GM18526 (cell line): Measurements from ENCODE around the gene ZFYVE28.

Source experiments
- POLR2A ChIP-seq: IDR thresholded peaks from 3 replicates; pipeline ENCODE4 v1.6.1; 2011; ENCODE audit not compliant: insufficient read length; ENCODE audit errors: extremely low read depth

ZFYVE28 gene

DNA sequence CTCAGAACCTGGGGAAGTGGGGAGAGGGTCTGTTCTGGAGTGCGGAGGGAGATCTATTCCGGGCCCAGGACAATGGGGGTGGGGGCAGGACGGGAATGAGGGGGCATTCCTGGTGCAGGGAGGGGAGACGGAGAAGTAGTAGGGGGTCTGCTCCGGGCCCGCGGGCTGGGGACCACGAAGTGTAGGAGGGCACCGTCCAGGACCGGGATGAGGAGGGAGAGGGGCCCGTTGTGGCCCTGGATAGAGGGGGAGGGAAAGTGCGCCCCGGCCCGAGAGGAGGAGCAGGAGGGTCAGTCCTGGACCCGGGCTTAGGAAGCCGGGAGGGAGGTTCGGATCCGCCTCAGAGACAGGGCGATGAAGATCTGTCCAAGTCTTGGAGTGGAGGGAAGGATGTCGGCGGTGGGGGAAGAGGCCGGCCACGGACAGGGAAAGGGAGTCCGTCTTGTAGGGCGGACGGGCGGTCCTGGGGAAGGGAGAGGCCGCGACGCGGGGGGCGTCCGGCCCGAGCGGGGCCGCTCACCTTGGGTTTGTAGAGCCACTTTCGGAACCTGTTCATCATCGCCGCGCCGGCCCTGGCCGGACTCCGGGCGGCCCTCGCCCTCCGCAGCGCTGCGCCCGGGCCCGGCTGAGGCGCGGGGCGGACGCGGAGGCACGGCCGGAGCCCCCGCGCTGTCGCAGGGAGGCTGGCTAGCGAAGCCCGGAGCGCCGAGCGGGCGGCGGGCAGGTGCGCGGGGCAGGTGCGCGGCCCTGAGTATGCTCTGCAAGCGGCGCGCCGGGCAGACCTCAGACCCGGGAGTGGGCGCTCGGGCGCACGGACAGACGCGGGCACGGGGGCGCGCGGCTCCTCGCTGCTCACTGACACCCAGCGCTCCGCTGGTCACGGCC is at the start of gene ZFYVE28:
Gene ZFYVE28 (minus strand): TSS at position 881 of the 885 bp plus-strand sequence. CDS start 322 bp downstream, at position 559.
- no peak for TF ChIP-seq POLR2A

DNA sequence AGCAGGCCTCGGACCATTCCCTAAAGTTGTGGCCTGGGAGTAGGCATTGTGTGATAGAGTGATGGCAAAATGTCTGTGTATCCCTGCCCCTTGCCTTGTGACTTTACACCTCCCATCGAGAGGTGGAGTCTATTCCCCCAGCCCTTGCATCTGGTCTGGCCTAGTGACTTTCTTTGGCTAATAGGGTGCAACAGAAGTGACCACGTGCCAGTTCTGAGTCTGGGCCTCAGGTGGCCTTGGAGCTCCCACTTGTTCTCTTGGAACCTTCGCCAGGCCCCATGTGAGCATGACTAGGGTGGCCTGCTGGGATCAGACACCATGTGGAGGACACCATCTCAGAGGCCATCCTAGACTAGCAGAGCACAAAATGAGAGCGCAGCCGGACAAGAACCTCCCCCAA is 46.6 kb upstream of the ZFYVE28 start:
- TF ChIP-seq POLR2A: no peak

DNA sequence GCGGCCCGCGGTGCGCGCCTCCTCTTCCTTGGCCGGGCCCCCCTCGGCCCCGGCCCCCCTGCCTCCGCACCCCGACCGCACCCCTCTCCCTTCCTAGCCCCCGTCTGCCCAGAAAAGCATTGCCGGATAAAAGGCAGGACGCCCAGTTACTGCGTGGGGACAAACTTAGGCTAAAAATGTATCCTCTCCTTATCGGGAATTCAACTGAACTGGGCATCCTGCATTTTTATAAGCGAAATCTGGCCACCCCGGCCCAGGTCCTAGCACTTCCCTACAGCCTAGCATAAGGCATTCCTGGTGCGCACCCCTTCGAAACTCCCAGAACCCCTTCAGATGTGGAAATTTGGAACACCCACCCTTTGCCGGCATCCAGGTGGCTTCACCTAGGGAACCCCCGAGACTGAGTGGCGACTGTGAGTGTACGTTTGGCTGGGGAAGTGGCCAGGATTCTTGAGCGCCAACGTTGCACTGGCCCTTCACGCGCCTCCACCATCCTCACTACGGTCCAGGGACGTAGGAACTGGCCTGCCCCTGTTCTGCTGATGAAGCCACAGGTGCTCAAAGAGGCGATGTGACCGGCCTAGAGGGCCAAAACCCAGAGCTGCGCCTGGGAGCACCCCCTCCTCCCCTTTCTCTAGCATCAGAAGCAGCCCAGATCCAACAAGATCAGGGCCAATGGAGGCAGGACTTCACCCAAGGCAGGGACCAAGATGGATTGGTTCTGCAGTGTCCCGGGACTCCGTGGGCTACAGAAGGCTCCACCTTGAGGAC is 44.7 kb upstream of the ZFYVE28 start:
- no peak for TF ChIP-seq POLR2A

DNA sequence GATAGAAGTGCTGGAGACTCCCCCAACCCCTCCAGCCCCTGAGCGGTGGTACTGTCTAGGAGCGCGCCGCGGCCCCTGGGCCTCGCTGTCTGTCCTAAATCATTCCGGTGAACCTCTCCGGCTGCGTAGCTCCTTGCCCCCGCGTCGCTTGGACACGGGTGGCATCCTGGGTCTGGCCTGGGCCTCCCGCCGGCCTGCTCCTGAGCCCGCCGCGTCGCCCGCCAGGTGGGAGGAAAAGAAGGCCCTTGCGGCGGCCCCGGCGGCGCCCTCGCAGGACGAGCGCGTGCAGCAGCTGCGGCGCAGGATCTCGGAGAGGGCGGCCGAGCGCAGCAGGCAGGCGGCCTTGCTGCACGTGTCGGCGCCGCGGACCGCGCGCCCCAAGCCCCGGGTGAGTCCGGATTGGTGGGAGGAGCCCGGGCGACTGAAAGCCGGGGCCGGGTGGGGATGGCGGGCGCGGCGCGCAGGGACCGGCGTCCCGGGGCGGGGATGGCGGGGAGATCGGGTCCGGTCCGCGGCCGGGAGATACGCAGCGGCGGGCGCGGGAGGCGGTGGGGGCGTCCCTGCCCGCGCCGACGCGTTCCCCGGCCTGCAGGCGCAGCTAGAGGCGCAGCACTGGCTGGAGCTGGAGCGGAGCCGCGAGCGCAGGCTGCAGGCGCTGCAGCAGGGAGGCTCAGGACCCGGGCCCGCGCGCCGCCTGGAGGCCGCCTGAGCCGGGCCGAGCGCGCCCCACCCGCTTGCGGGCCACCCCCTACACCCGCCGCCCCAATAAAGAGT is 44.0 kb upstream of the ZFYVE28 start:
- peak; percentile 17 for TF ChIP-seq POLR2A

DNA sequence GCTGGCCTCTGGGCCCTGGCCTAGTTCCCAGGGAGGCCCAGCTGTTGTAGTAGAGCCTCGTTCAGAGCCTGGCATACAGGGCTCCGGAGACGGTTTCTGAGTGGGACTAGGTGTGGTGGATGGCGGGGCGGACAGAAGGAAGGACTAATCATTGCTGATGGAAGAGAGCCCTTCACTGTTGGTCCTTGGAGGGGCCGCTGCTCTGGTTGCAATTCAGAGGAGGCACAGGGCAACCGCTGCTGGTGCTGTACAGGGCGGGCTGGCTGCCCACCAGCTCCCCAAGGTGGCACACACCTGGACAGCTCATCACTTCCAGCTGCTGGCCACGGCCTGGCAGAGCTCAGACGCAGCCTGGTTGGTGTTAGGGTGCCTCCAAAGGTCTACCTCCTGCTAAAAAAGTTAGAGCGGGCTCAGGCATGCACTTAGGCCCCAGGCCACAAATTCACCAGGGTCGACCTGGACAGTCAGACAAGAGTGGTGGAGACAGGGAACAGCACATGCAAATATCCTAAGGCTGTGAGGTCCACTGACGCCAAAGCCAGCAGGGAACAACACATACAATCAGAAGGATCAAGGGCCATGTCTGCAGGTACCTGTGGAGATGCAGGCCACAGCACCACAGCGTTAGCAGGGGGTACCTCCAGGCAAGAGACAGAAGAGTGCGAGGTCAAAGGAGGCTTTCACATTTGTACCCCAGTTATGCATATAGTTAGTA is 43.0 kb upstream of the ZFYVE28 start:
- no peak for TF ChIP-seq POLR2A

DNA sequence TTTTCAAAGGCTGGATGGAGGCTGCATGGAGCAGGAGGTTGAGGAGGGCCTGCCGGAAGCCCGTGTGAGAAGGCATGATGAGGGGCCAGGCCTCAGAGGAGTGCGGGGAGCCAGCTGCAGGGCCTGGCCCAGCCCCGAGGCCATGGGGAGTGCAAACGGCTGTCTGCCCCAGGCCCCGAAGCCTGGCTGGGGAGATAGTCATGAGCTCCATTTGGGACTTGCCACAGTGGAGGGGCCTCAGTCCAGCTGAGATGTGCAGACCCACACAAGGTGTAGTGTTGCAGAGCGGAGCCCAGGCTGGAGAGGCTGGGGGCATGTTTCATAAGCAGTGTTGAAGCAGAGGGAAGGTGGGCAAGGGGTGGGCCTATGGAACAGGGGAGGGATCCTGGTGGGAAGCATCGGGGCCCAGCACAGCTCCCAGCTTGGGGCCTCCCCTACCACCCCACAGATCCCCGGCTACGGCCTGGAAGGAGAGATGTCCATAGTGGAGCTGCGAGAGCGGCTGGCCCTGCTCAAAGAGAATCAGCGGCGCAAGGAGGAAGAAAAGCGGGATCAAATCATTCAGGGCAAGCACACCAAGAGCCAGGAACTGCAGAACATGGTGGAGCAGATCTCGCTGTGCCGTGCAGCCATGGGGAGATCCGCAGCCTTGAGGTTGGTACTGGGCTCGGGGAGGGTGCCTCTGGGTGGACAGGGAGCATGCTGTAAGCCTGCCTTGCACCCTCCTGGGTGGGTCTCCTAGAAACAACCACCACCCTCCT is 41.3 kb upstream of the ZFYVE28 start:
- TF ChIP-seq POLR2A: no peak

DNA sequence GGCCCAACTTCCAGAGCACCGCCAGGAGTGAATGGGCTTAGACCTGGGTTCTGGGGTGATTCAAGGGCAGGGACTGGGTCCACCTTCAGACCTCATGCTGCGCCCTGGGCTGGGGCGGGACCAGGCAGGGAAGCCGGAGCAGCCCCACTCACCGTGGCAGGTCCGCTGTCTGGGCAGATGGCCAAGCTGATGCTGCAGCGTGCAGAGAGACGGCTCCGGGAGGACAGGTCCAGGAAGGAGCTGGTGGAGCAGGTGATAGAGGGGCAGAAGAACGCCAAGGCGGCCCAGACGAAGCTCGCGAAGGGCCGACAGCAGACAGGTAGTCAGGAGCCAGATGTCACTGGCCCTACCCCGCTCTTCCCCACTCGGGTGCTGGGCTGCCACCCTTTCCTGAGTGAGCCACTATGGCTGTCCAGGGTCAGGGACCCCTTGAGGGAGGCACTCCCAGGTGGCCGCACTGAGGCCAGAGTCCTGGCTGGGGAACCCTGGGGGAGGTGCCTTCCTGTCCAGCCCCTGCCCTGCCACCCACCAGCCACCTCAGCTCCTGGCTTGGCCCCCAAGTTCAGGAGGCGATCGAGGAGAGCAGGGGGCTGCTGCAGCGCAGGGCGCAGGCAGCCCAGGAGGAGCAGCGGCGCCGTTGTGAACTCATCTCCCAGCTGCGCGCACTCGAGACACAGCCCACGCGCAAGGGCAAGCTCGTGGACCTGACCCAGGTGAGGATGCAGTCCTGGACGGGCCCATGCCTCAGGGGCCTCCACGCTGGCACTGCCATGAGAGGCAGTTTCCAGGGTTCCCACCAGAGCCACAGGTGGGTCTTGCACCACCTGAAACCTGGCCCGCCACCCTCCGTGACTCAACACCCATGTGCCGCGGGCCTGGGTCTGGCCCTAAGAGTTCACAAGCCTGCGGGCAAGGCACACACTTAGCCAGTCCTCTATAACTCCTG is 40.4 kb upstream of the ZFYVE28 start:
- no peak for TF ChIP-seq POLR2A

DNA sequence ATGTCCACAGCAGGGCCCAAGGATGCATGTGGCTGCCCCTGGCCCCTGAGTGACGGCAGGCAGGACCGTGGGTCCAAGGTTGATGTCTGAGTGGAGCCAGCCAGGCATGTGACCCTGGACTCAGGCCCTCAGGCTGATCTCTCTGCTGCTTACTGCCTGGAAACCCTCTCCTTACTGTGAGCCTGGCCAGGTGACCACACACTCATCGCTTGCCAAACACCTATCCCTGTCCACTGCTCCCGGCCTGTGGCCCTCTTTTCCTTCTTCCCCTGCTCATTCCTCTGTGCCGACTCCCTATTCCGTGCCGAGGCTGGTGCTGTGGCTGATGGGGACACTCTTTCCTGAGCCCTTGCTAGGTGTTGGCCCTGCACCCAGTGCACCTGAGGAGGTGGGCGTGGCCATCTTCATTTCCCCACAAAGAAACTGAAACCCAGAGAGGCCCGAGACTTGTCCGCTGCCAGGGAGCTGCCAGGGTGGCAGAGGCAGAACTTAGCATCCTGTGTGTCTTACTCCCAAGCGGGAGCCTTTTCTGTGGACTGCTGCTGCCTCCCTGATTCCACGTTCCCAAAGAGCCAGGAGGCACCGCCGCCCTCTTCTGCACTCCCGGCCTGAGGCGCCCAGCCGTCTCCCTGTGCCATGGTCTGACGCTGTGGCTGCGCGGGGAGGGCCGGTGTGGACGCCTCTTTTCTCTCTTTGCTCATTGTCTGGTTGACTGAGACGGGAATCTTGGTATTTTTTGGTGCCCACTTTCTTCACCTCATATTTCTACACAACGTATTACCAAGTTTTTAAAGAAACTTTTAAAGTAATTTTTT is 39.2 kb upstream of the ZFYVE28 start:
- TF ChIP-seq POLR2A: no peak

DNA sequence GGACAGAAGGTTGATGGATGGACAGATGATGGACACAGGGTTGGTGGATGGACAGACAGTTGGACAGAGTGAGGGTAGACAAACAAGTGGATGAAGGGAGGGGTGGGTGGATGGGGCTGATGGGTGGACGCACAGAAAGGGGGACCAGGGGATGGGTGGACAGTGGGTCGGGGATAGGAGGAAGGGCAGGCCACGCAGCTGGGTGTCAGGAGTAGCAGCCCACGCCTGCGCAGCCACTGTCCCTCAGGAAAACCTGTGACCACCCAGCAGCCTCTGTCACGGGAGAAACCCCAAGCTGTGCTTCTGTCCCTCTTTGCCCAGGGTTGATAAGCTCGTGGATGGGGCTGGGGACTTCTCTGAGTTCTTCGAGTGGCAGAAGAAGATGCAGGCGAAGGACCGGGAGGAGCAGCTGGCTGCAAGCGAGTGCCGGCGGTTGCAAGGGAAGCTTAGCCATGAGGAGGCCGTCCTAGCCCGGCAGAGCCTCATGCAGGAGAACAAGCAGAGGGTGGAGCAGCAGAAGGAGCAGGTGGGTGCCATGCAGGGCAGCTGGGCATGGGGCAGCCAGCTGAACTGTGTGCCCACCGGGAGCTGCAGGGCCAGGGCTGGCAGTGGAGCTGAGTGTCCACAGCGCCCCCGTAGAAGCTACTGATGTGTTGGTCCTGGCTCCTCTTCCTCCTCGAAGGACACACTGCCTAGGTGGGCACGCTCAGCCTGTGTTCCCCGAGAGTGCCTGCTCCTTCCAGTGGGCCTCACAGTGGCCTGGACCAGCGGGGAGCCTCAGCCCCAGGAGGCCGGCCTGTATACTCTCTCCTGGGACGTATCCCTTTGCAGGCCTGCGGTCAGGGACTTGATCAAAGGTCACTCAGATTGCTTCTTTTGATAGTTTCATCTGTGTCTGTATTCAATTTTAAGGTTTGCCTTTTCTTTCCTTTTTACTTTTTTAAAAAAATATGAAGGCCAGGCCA is 33.7 kb upstream of the ZFYVE28 start:
- TF ChIP-seq POLR2A: no peak

DNA sequence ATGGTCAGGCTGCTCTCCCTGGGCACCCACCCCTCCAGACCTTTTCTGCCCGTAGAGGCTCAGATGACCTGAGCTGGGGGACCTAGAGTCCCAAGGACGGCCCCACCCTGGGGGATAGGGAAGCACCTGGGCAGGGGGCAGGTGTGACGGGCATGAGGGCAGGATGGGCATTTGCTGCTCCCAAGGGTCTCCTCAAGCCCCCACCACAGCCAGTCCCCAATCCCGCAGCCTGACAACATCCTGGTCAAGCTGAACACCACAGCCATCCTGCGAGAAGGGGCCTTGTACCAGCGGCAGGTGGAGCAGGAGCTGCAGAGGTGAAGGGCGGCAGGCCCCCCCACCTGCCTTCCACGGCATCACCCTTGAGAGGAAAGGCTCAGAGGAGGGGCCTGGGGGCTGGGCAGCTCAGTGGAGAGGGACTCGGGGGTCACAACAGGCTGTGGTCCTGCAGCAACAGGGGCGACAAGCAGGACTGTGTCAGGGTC is 32.6 kb upstream of the ZFYVE28 start:
- no peak for TF ChIP-seq POLR2A
